GM10248 (cell line): ENCODE data around the gene SCTR.

Experiments
- CTCF ChIA-PET: fragments of 300-600 bp; sonication (Branson Sonifier 250); formaldehyde crosslinking; extraction: SDS; loops from one replicate; lab custom pipeline; 2021; ENCODE audit warnings: antibody characterized with exemption; lab: Yijun Ruan, JAX
- POLR2A ChIA-PET: fragments of 350-650 bp; sonication (Branson Sonifier 250); formaldehyde crosslinking; extraction: SDS; loops from one replicate; lab custom pipeline; 2020; ENCODE audit warnings: antibody characterized with exemption; lab: Yijun Ruan, JAX
- DNase-seq: peaks from one replicate; pipeline ENCODE4 v3.0.0; 2012; ENCODE audit errors: extremely low spot score
- TF ChIP-seq, protein P1 (sequence below): IDR thresholded peaks from 2 replicates; pipeline ENCODE4 v1.5.1; 2012; ENCODE audit warnings: mild to moderate bottlenecking, low read depth; ENCODE audit errors: extremely low read depth, missing control alignments, control extremely low read depth

Gene SCTR

DNA sequence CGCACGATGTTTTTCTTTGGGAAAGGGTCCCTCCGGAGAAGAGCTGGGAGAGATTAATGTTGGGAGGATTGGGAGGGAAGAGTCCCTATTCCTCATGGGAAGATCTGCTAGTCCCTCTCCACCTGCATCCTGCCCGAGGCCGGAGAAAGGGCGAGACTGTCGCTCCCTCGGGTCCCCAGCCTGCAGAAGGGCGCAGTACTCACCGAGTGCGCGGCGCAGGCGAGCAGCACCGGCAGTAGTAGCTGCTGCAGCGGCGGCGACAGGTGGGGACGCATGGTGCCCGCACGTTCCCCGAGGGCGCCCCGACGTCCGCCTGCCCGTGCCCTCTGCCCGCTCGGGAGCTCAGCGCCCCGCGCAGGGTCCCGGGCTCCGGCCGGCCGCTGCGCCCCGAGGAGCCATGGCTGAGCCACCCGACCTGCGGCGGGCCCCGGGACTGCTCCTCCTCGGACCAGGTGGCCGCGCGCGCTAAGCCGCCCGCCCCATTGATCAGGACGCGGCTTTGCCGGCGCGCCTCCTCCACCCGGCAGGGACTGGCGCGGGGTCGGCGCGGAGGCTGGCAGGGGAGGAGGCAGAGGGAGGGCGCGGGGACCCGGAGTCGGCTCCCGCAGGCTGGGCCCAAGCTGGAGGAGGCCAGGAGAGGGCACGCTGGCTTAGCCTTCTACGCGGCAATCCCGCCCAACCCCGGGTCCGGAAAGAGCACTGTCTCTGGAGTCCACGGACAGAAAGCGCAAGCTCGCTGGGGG lies at the start of gene SCTR:
SCTR (minus strand) TSS at position 532 of the 743 bp plus-strand sequence; CDS start at position 275, 257 bp downstream.
- TF ChIP-seq, protein P1, sequence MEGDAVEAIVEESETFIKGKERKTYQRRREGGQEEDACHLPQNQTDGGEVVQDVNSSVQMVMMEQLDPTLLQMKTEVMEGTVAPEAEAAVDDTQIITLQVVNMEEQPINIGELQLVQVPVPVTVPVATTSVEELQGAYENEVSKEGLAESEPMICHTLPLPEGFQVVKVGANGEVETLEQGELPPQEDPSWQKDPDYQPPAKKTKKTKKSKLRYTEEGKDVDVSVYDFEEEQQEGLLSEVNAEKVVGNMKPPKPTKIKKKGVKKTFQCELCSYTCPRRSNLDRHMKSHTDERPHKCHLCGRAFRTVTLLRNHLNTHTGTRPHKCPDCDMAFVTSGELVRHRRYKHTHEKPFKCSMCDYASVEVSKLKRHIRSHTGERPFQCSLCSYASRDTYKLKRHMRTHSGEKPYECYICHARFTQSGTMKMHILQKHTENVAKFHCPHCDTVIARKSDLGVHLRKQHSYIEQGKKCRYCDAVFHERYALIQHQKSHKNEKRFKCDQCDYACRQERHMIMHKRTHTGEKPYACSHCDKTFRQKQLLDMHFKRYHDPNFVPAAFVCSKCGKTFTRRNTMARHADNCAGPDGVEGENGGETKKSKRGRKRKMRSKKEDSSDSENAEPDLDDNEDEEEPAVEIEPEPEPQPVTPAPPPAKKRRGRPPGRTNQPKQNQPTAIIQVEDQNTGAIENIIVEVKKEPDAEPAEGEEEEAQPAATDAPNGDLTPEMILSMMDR: no peak
- no peak for DNase-seq
- ChIA-PET POLR2A (no interaction called here), CTCF (no interaction called here)

DNA sequence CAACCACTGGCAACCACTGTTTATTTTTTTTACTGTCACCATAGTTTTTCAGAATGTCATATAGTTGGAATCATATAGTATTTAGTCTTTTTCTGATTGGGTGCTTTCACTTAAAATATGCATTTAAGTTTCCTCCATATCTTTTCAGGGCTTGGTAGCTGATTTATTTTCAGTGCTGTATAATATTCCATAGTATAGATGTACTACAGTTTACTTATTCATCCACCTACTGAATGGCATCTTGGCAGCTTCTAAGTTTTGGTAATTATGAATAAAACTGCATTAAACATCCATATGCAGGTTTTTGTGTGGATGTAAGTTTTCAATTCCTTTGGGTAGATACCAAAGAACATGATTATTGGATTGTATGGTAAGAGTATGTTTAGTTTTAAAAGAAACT lies 43.0 kb upstream of the SCTR start:
- ChIA-PET POLR2A (no interaction called here), CTCF (interaction anchor here (1.2 kb wide), 1 partner anchor 11 kb away, joined by 3 read pairs; no protein-coding TSS in a partner anchor)
- TF ChIP-seq, protein P1: no peak
- DNase-seq: no peak

DNA sequence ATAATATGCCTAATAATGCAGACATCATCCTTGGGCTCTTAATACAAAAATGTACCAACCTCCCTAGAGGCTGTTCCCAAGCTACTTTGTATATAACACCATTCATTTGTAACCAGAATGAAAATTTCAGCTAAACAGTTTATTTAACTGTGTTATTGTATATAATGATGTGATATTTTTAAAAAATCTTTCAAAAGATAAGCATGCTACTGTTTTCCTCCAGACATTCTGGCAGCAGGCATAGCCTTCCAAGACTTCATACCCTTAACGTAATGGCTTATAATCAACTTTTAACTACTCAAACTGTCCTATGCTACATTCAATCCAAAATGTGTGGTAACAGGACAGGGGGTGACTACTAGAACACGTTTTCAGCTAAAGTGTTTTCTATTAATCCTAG lies 41.2 kb upstream of the SCTR start:
- DNase-seq: no peak
- CTCF ChIA-PET: interaction anchor here (1.0 to 1.2 kb wide), 2 partner anchors 8 to 69 kb away, joined by 3 to 4 read pairs; no protein-coding TSS in a partner anchor
- POLR2A ChIA-PET: no interaction called here
- TF ChIP-seq, protein P1: no peak

DNA sequence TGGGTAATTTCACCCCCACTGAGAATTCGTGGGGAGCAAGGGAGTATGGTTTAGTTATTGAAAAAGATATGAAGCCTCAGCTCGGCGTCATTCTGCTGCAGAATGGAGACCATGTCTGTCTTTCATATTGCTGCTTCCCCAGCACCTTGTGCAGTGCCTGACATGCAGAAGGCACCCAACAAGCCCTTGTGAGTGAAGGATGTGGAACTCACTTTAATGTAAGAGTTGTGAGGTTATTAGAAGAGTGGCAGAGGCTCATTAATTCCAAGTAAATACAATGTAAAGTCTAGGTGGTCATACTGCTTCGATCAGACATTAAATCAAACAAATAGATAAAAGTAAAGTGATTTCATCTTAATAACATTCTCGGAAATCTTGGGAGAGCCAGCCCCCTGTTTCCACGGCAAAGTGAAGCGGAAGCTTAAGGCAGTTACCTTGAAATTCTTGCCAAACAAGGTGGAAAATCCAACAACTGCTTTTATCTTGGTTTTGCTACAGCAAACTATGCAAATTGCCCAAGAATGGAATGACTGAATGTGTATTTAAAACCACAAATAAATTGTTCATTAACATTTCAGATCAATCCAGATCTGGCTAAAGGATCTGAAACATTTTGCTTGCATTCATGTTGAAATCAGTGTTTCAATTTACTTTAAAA lies 29.5 kb upstream of the SCTR start:
- DNase-seq: no peak
- TF ChIP-seq, protein P1: no peak
- POLR2A ChIA-PET: no interaction called here
- CTCF ChIA-PET: no interaction called here

DNA sequence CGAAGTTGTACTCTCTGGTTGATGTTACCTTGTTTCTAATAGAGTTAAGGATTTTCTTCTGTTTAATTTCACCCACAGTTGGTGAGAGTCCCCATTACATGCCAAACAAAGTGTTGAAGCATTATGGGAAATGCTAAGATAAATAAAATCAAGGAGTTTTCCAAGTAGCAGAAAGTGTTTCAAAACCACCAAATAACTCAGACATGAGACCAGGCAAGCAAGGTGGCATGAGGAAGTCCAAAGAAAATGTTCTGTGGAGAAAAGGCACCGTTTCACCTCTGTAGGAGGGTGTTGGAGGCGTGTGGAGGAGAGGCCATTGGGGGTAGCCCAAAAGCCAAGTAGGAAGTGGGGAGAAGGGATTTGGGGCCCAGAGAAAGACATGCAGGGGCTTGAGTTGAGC lies 28.6 kb upstream of the SCTR start:
- ChIA-PET POLR2A (no interaction called here), CTCF (no interaction called here)
- TF ChIP-seq, protein P1: no peak
- DNase-seq: no peak

DNA sequence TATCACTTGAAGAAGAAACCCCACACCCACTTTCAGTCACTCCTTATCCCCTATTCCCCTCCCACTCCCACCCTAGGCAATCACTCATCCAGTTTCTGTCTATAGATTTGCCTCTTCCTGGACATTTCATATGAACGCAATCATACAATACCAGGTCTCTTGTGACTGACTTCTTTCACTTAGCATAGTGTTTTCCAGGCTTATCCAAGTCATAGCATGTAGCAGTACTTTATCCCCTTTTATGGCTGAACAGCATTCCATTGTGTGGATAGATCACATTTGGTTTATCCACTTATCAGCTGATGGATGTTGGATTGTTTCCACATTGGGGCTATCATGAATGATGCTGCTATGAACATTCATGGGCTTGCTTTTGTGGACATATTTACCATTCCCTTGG lies 26.6 kb upstream of the SCTR start:
- CTCF ChIA-PET: no interaction called here
- DNase-seq: no peak
- TF ChIP-seq, protein P1: no peak
- POLR2A ChIA-PET: no interaction called here
